ENCODE measurements around the gene AGTPBP1. TPM values are rescaled to one million over a fixed set of nuclear protein-coding genes. Genes with fewer than 3 reads are reported as not detected.

Gene AGTPBP1
- total RNA-seq, 1 donor from 2014 or later = 117 TPM

- no peak for TF ChIP-seq CTCF (IDR thresholded peaks at IDR 0.05; ENCODE audit: partially characterized antibody, unreplicated experiment)
- Mint-ChIP-seq H3K36me3 (ENCODE audit: unreplicated experiment) (no peaks in the 10 kb centered on the region), H3K27ac (ENCODE audit: unreplicated experiment) (peak overlapping the region; percentile 97), H3K27me3 (ENCODE audit: unreplicated experiment) (peaks cover 6% of the 10 kb centered on the region), H3K4me1 (ENCODE audit: low read depth, unreplicated experiment) (peaks cover 21% of the 10 kb centered on the region), H3K4me3 (ENCODE audit: unreplicated experiment) (peak overlapping the region; percentile 99), H3K9me3 (ENCODE audit: unreplicated experiment) (peaks cover 5% of the 10 kb centered on the region)
- DNase-seq = peak; percentile 71
Observed at GRCh38 chr9:85741095-85741874, 469 bp downstream of the AGTPBP1 start.

GRCh38 chr9:85740787-85741094 is 1.0 kb downstream of the AGTPBP1 start:
- Mint-ChIP-seq H3K9me3 (ENCODE audit: unreplicated experiment) (peaks cover 5% of the 10 kb centered on the region), H3K4me3 (ENCODE audit: unreplicated experiment) (peak overlapping the region; percentile 99), H3K27me3 (ENCODE audit: unreplicated experiment) (peaks cover 6% of the 10 kb centered on the region), H3K27ac (ENCODE audit: unreplicated experiment) (peak overlapping the region; percentile 97), H3K4me1 (ENCODE audit: low read depth, unreplicated experiment) (peaks cover 21% of the 10 kb centered on the region), H3K36me3 (ENCODE audit: unreplicated experiment) (no peaks in the 10 kb centered on the region)
- no peak for DNase-seq
- no peak for TF ChIP-seq CTCF (IDR thresholded peaks at IDR 0.05; ENCODE audit: partially characterized antibody, unreplicated experiment)

GRCh38 chr9:85738509-85738908 is 3.2 kb downstream of the AGTPBP1 start:
- H3K27ac Mint-ChIP-seq (ENCODE audit: unreplicated experiment) = no peak overlapping the region
- no peak for TF ChIP-seq CTCF (IDR thresholded peaks at IDR 0.05; ENCODE audit: partially characterized antibody, unreplicated experiment)
- no peaks in the 10 kb centered on the region for H3K36me3 Mint-ChIP-seq (ENCODE audit: unreplicated experiment)
- peak overlapping the region; percentile 34 for H3K4me3 Mint-ChIP-seq (ENCODE audit: unreplicated experiment)
- DNase-seq = no peak
- H3K9me3 Mint-ChIP-seq (ENCODE audit: unreplicated experiment) = peaks cover 5% of the 10 kb centered on the region
- peaks cover 21% of the 10 kb centered on the region for H3K4me1 Mint-ChIP-seq (ENCODE audit: low read depth, unreplicated experiment)
- H3K27me3 Mint-ChIP-seq (ENCODE audit: unreplicated experiment) = peaks cover 6% of the 10 kb centered on the region

- H3K27ac Mint-ChIP-seq (ENCODE audit: unreplicated experiment) = no peak overlapping the region
- H3K4me1 Mint-ChIP-seq (ENCODE audit: low read depth, unreplicated experiment) = peaks cover 17% of the 10 kb centered on the region
- no peaks in the 10 kb centered on the region for H3K36me3 Mint-ChIP-seq (ENCODE audit: unreplicated experiment)
- H3K9me3 Mint-ChIP-seq (ENCODE audit: unreplicated experiment) = peaks cover 5% of the 10 kb centered on the region
- no peak overlapping the region for H3K4me3 Mint-ChIP-seq (ENCODE audit: unreplicated experiment)
- no peak for DNase-seq
- no peak for TF ChIP-seq CTCF (IDR thresholded peaks at IDR 0.05; ENCODE audit: partially characterized antibody, unreplicated experiment)
- peaks cover 4% of the 10 kb centered on the region for H3K27me3 Mint-ChIP-seq (ENCODE audit: unreplicated experiment)
Observed at GRCh38 chr9:85737671-85738070, 4.1 kb downstream of the AGTPBP1 start.

GRCh38 chr9:85730916-85731630 is 10.7 kb downstream of the AGTPBP1 start:
- no peak overlapping the region for H3K27ac Mint-ChIP-seq (ENCODE audit: unreplicated experiment)
- H3K27me3 Mint-ChIP-seq (ENCODE audit: unreplicated experiment) = no peaks in the 10 kb centered on the region
- no peak for DNase-seq
- no peak overlapping the region for H3K4me3 Mint-ChIP-seq (ENCODE audit: unreplicated experiment)
- no peak for TF ChIP-seq CTCF (IDR thresholded peaks at IDR 0.05; ENCODE audit: partially characterized antibody, unreplicated experiment)
- H3K36me3 Mint-ChIP-seq (ENCODE audit: unreplicated experiment) = no peaks in the 10 kb centered on the region
- peaks cover 3% of the 10 kb centered on the region for H3K4me1 Mint-ChIP-seq (ENCODE audit: low read depth, unreplicated experiment)
- H3K9me3 Mint-ChIP-seq (ENCODE audit: unreplicated experiment) = no peaks in the 10 kb centered on the region
